Activated CD4-positive, alpha-beta T cell treated with anti-CD3 and anti-CD28 coated beads for 36 hours (primary cell): ENCODE measurements around the gene IL1RAPL1. TPM values are rescaled to one million over a fixed set of nuclear protein-coding genes. Genes with fewer than 3 reads are reported as not detected.
"Not testable (repeated sequence)": the region's sequence is repeated elsewhere in the genome, so short reads cannot be mapped to it uniquely, and the experiment has no call there.

ENCODE experiments used
- ATAC-seq: fragments of 200-7000 bp; cut with Tn5 transposase; one replicate; pipeline ENCODE4 v1.10.0; 2021; ENCODE audit warnings: mild to moderate bottlenecking, moderate library complexity
- CTCF ChIA-PET: fragments of 350-600 bp; sonication (Branson Sonifier 250); formaldehyde crosslinking; loops from one replicate; lab custom pipeline; 2021; ENCODE audit warnings: antibody characterized with exemption; lab: Charles Lee
- POLR2A ChIA-PET: fragments of 350-600 bp; sonication (Branson Sonifier 250); formaldehyde crosslinking; loops from one replicate; lab custom pipeline; 2021; ENCODE audit warnings: antibody characterized with exemption, inconsistent platforms; lab: Charles Lee
- DNase-seq: peaks from one replicate; pipeline ENCODE4 v3.0.0-alpha.2; 2020
- H3K27ac Mint-ChIP-seq: one replicate; pipeline ENCODE4 v1.8.0; 2021; ENCODE audit warnings: mixed read lengths
- H3K27me3 Mint-ChIP-seq: one replicate; pipeline ENCODE4 v1.8.0; 2021; ENCODE audit warnings: mixed read lengths
- H3K36me3 Mint-ChIP-seq: one replicate; pipeline ENCODE4 v1.8.0; 2021; ENCODE audit warnings: low read depth, mixed read lengths
- H3K4me1 Mint-ChIP-seq: one replicate; pipeline ENCODE4 v1.8.0; 2021; ENCODE audit warnings: mixed read lengths
- H3K4me3 Mint-ChIP-seq: one replicate; pipeline ENCODE4 v1.8.0; 2021; ENCODE audit warnings: mild to moderate bottlenecking, moderate library complexity, mixed read lengths
- H3K9me3 Mint-ChIP-seq: one replicate; pipeline ENCODE4 v1.8.0; 2021; ENCODE audit warnings: low read depth, mixed read lengths
- intact Hi-C, 2 experiments: fragments of 100-400 bp; cut with DNase I in 1 of 2; cut with micrococcal nuclease in 1 of 2; formaldehyde crosslinking; loops; one replicate each; pipeline versions ENCODE4 v1.14.2 to v1.15.1; 2022 to 2024; cut with DNase I, micrococcal nuclease
- total RNA-seq, 2 experiments: library from RNA; stranded (reverse); gene quantifications; one replicate each; pipeline ENCODE4 v1.2.3, GENCODE V29; 2021

Gene IL1RAPL1
- total RNA-seq, 2 experiments from 2014 or later: not detected

GRCh38 chrX:28709421-28709820, 122.2 kb downstream of the IL1RAPL1 start:
- ChIA-PET POLR2A (no interaction called here), CTCF (no interaction called here)
- Mint-ChIP-seq H3K27me3 (no peaks in the 10 kb centered on the region), H3K4me1 (no peaks in the 10 kb centered on the region), H3K27ac (no peak overlapping the region), H3K4me3 (no peak overlapping the region), H3K36me3 (no peaks in the 10 kb centered on the region), H3K9me3 (peaks cover 2% of the 10 kb centered on the region)
- ATAC-seq (no peak), DNase-seq (no peak)
- intact Hi-C loops: no loop called here

GRCh38 chrX:28717864-28718263, 130.6 kb downstream of the IL1RAPL1 start:
- POLR2A ChIA-PET: no interaction called here
- no peaks in the 10 kb centered on the region for H3K9me3 Mint-ChIP-seq
- DNase-seq (no peak), ATAC-seq (no peak)
- no peak overlapping the region for H3K4me3 Mint-ChIP-seq
- CTCF ChIA-PET: no interaction called here
- intact Hi-C loops: no loop called here
- H3K27ac Mint-ChIP-seq: no peak overlapping the region
- H3K4me1 Mint-ChIP-seq: no peaks in the 10 kb centered on the region
- no peaks in the 10 kb centered on the region for H3K36me3 Mint-ChIP-seq
- H3K27me3 Mint-ChIP-seq: no peaks in the 10 kb centered on the region

DNA sequence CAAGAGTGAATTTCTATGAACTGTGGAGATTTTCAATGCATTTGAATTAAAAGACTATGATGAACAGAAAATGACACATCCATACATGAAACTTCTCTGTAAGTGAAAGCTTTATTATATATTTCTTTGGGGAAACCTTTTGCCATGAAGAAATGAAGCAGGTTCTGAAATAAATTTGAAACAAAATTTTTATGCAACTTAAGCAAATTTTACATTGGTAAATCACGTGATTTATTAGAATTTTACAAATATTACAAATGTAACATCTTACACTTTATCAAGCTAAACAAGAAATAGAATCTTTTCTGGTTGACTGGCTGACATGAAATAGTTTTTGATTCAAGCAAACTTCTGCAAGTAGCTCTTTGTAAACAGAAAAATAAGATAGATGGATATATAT, 131.2 kb downstream of the IL1RAPL1 start:
- H3K36me3 Mint-ChIP-seq: no peaks in the 10 kb centered on the region
- ChIA-PET POLR2A (no interaction called here), CTCF (no interaction called here)
- no peaks in the 10 kb centered on the region for H3K9me3 Mint-ChIP-seq
- H3K4me3 Mint-ChIP-seq: no peak overlapping the region
- H3K4me1 Mint-ChIP-seq: no peaks in the 10 kb centered on the region
- DNase-seq (no peak), ATAC-seq (no peak)
- intact Hi-C loops: no loop called here
- no peak overlapping the region for H3K27ac Mint-ChIP-seq
- no peaks in the 10 kb centered on the region for H3K27me3 Mint-ChIP-seq

GRCh38 chrX:28719620-28720019, 132.4 kb downstream of the IL1RAPL1 start:
- CTCF ChIA-PET: no interaction called here

DNA sequence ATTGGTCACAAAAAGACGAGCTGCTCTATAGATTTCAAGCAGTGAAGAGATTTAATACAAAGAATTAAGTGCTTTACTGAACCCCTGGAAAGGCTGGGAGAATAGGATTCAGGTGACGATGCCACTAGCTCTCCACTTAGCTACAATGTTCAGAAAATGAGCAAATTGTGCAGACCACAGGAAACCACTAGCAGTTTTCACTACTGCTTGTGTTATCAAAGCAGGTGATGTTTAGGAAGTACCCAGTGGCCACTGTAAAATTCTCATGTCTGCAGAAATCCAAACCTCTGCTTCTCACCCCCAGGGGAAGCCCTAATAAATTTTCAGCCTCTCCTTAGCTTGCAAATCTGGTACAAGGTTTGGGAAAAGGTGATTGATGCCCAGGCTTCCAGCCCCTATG, 165.1 kb downstream of the IL1RAPL1 start:
- ChIA-PET CTCF (no interaction called here), POLR2A (no interaction called here)
- ATAC-seq: no peak
- intact Hi-C loops: no loop called here
- Mint-ChIP-seq H3K9me3 (no peaks in the 10 kb centered on the region), H3K27me3 (no peaks in the 10 kb centered on the region), H3K27ac (no peak overlapping the region), H3K36me3 (no peaks in the 10 kb centered on the region), H3K4me3 (no peak overlapping the region), H3K4me1 (no peaks in the 10 kb centered on the region)
- no peak for DNase-seq

More at GRCh38 chrX:28719620-28720019, 132.4 kb downstream of the IL1RAPL1 start:
- ATAC-seq: no peak
- Mint-ChIP-seq H3K9me3 (no peaks in the 10 kb centered on the region), H3K27me3 (no peaks in the 10 kb centered on the region), H3K4me3 (no peak overlapping the region), H3K27ac (no peak overlapping the region), H3K4me1 (no peaks in the 10 kb centered on the region), H3K36me3 (no peaks in the 10 kb centered on the region)
- no peak for DNase-seq
- POLR2A ChIA-PET: no interaction called here
- intact Hi-C loops: no loop called here

GRCh38 chrX:28756175-28756574, 168.9 kb downstream of the IL1RAPL1 start:
- no peaks in the 10 kb centered on the region for H3K36me3 Mint-ChIP-seq
- POLR2A ChIA-PET: no interaction called here
- intact Hi-C loops: no loop called here
- no peaks in the 10 kb centered on the region for H3K27me3 Mint-ChIP-seq
- ATAC-seq (no peak), DNase-seq (no peak)
- H3K9me3 Mint-ChIP-seq: no peaks in the 10 kb centered on the region
- CTCF ChIA-PET: no interaction called here
- no peak overlapping the region for H3K27ac Mint-ChIP-seq
- H3K4me1 Mint-ChIP-seq: no peaks in the 10 kb centered on the region
- no peak overlapping the region for H3K4me3 Mint-ChIP-seq

DNA sequence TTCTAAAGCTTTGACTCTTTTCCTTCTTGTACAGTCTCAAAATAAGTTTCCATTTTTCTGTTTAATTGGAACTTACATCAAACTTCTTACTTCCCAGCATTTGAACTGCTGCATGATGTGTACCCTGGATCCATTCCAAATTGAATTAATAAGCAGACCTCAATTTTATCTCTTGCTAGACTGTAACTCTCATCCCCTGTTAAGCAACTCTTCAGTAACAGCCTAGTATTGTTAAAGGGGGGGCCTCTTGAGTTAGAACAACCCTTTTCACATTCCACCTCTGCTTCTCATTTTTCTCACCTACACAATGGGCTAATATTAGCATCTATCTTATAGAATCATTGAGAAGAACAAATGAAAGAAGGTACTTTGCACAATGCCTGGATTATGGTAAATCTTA, 169.4 kb downstream of the IL1RAPL1 start:
- Mint-ChIP-seq H3K36me3 (no peaks in the 10 kb centered on the region), H3K9me3 (no peaks in the 10 kb centered on the region), H3K27me3 (no peaks in the 10 kb centered on the region), H3K4me3 (no peak overlapping the region), H3K4me1 (no peaks in the 10 kb centered on the region), H3K27ac (no peak overlapping the region)
- ATAC-seq (no peak), DNase-seq (no peak)
- ChIA-PET CTCF (no interaction called here), POLR2A (no interaction called here)
- intact Hi-C loops: no loop called here

DNA sequence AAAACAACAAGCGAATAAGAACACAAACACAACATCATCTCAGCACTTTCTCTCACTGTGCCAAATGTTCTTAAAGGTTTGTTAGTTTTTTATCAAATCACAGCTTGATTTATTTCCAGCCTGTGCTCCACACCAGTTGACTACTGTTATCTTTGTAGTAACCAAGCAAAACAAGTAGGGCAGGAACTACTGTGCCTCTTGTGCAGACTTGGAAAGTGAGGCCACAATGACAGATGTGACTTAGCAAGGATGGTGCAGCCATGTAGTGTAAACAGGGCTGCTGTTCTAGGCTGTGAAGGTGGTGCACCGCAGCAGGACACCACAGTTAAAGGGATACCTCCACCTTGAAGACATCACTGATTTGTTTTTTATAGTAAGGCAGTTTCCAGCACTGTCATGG, 170.0 kb downstream of the IL1RAPL1 start:
- Mint-ChIP-seq H3K4me1 (no peaks in the 10 kb centered on the region), H3K27ac (no peak overlapping the region), H3K9me3 (no peaks in the 10 kb centered on the region), H3K4me3 (no peak overlapping the region), H3K27me3 (no peaks in the 10 kb centered on the region), H3K36me3 (no peaks in the 10 kb centered on the region)
- ATAC-seq (no peak), DNase-seq (no peak)
- ChIA-PET CTCF (no interaction called here), POLR2A (no interaction called here)
- intact Hi-C loops: no loop called here

DNA sequence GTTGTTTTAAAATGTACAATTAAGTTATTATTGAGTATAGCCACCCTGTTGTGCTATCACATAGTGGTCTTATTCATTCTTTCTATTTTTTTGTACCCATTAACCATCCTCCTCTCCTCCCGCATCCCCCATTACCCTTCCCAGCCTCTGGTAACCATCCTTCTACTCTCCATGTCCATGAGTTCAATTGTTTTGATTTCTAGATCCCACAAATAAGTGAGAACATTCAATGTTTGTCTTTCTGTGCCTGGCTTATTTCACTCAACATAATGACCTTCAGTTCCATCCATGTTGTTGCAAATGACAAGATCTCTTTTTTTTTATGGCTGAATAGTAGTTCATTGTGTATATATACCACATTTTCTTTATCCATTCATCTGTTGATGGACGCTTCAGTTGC, 179.3 kb downstream of the IL1RAPL1 start:
- not testable (repeated sequence) for H3K4me3 Mint-ChIP-seq

DNA sequence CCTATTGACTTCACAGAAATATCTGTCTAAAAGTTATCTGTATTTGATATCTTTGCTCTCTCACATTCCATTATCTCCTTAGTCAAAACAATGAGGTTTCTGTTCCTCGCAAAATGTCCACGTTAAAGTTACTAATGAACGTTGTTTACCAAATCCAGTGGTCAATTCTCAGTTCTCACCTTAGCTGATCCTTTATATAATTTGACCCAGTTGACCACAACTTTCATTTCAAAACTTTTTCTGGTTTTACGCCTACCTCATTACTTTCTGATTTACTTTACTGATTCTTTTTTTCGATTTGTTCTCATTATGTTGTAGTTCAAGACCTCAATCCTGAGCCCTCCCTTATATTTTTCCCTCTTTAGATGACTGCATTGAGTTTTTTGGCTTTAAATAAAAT, 186.6 kb downstream of the IL1RAPL1 start:
- ATAC-seq: no peak
- no peaks in the 10 kb centered on the region for H3K27me3 Mint-ChIP-seq
- ChIA-PET POLR2A (no interaction called here), CTCF (no interaction called here)
- H3K9me3 Mint-ChIP-seq: no peaks in the 10 kb centered on the region
- H3K27ac Mint-ChIP-seq: no peak overlapping the region
- H3K4me3 Mint-ChIP-seq: no peak overlapping the region
- intact Hi-C loops: no loop called here
- H3K36me3 Mint-ChIP-seq: no peaks in the 10 kb centered on the region
- H3K4me1 Mint-ChIP-seq: no peaks in the 10 kb centered on the region
- DNase-seq: no peak

More for the DNA sequence above, 179.3 kb downstream of the IL1RAPL1 start:
- H3K27ac Mint-ChIP-seq, intact Hi-C loops, POLR2A ChIA-PET, H3K4me1 Mint-ChIP-seq, H3K27me3 Mint-ChIP-seq, H3K9me3 Mint-ChIP-seq, CTCF ChIA-PET, DNase-seq, ATAC-seq, H3K36me3 Mint-ChIP-seq: not testable (repeated sequence)

DNA sequence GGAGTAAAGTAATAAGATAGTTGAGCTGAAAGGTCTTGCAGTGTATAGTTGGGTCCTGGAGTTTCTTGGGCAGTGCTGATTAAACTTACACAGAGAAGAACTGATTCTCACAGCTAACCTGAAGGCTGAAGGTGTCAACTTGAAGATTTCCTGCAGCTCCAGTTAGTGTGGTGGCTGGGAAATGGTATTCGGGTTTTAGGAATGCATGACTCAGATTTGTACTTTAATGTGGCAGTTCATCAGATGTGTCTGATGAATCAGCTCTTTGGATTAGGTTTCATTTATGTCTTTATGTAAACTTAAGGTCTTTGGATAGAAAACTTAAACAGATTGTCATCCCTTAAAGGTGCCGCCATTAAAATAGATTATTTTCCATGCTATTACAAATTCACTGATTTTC, 200.0 kb downstream of the IL1RAPL1 start:
- Mint-ChIP-seq H3K9me3 (peaks cover 7% of the 10 kb centered on the region), H3K4me1 (no peaks in the 10 kb centered on the region), H3K36me3 (no peaks in the 10 kb centered on the region), H3K27me3 (no peaks in the 10 kb centered on the region), H3K27ac (no peak overlapping the region), H3K4me3 (no peak overlapping the region)
- no peak for ATAC-seq
- ChIA-PET CTCF (no interaction called here), POLR2A (no interaction called here)
- DNase-seq: no peak
- intact Hi-C loops: no loop called here

GRCh38 chrX:28800671-28801070, 213.4 kb downstream of the IL1RAPL1 start:
- intact Hi-C loops, H3K4me3 Mint-ChIP-seq, DNase-seq, ATAC-seq, H3K27me3 Mint-ChIP-seq, CTCF ChIA-PET, H3K4me1 Mint-ChIP-seq, POLR2A ChIA-PET, H3K27ac Mint-ChIP-seq, H3K36me3 Mint-ChIP-seq: not testable (repeated sequence)
- peaks cover 11% of the 10 kb centered on the region for H3K9me3 Mint-ChIP-seq

GRCh38 chrX:28802625-28803024, 215.4 kb downstream of the IL1RAPL1 start:
- POLR2A ChIA-PET: no interaction called here
- no peaks in the 10 kb centered on the region for H3K4me1 Mint-ChIP-seq
- H3K9me3 Mint-ChIP-seq: peaks cover 7% of the 10 kb centered on the region
- H3K4me3 Mint-ChIP-seq: no peak overlapping the region
- intact Hi-C loops: no loop called here
- no peaks in the 10 kb centered on the region for H3K36me3 Mint-ChIP-seq
- CTCF ChIA-PET: no interaction called here
- H3K27me3 Mint-ChIP-seq: no peaks in the 10 kb centered on the region
- H3K27ac Mint-ChIP-seq: no peak overlapping the region
- no peak for DNase-seq
- no peak for ATAC-seq
